GM18870 (cell line): ENCODE data around the gene ASPDH.

Experiments used
- ATAC-seq: cut with Tn5 transposase; IDR thresholded peaks from one replicate; pipeline ENCODE4 v1.9.1; 2021; ENCODE audit warnings: moderate library complexity; ENCODE audit not compliant: unreplicated experiment

The ASPDH gene

GRCh38 chr19:50516456-50516855, 2.7 kb upstream of the ASPDH start:
- no peak for ATAC-seq

GRCh38 chr19:50515168-50515561, 1.5 kb upstream of the ASPDH start:
- no peak for ATAC-seq

- no peak for ATAC-seq
These were observed 844 bp upstream of the ASPDH start for GRCh38 chr19:50514346-50515167.

GRCh38 chr19:50512999-50513745, 541 bp downstream of the ASPDH start:
- no peak for ATAC-seq

GRCh38 chr19:50512112-50512998, 1.4 kb downstream of the ASPDH start:
- no peak for ATAC-seq

- ATAC-seq = peak; percentile 87
These were observed 2.5 kb downstream of the ASPDH start, which contains the start of gene JOSD2 for GRCh38 chr19:50511069-50511822. Gene JOSD2, minus strand, starts transcription at chr19:50511191. Its CDS starts 760 bp downstream, at chr19:50510431.

GRCh38 chr19:50510700-50511068, 3.0 kb downstream of the ASPDH start:
- no peak for ATAC-seq

GRCh38 chr19:50510121-50510670, 3.5 kb downstream of the ASPDH start:
- no peak for ATAC-seq

- no peak for ATAC-seq
These were observed 4.3 kb downstream of the ASPDH start for GRCh38 chr19:50509366-50509765.

GRCh38 chr19:50508843-50509190, 4.9 kb downstream of the ASPDH start:
- no peak for ATAC-seq

GRCh38 chr19:50507376-50507775, 6.3 kb downstream of the ASPDH start:
- no peak for ATAC-seq

GRCh38 chr19:50506700-50507099, 7.0 kb downstream of the ASPDH start:
- no peak for ATAC-seq

- ATAC-seq = no peak
These were observed 7.7 kb downstream of the ASPDH start for GRCh38 chr19:50505856-50506611.

GRCh38 chr19:50501568-50502475, 11.9 kb downstream of the ASPDH start:
- no peak for ATAC-seq

GRCh38 chr19:50501186-50501567, 12.5 kb downstream of the ASPDH start:
- ATAC-seq = no peak

- no peak for ATAC-seq
These were observed 13.0 kb downstream of the ASPDH start for GRCh38 chr19:50500753-50501151.

GRCh38 chr19:50500060-50500752, 13.5 kb downstream of the ASPDH start:
- ATAC-seq = no peak
